SK-N-SH treated with all-trans-retinoic acid at 6 μM for 48 hours (cell line): ENCODE data around the gene CIPC.
A peak's percentile ranks its signal among the peaks of the same experiment; 100 is the strongest.

Experiments
- ATAC-seq: fragments of 200-7000 bp; cut with Tn5 transposase; 3 replicates; pipeline ENCODE4 v1.9.1; 2020; ENCODE audit warnings: mild to moderate bottlenecking, moderate library complexity
- ARNTL ChIP-seq: fragments of 450-650 bp; formaldehyde crosslinking; IDR thresholded peaks from 2 replicates; pipeline ENCODE4 v1.5.0; 2020; ENCODE audit warnings: low read depth, mild to moderate bottlenecking, moderate library complexity, borderline replicate concordance
- BACH2 ChIP-seq: fragments of 250-450 bp; sonication (Bioruptor Pico); IDR thresholded peaks from 2 replicates; pipeline ENCODE4 v1.9.0; 2021; ENCODE audit warnings: mild to moderate bottlenecking, borderline replicate concordance
- CSDC2 ChIP-seq: fragments of 250-450 bp; sonication (Bioruptor Pico); IDR thresholded peaks from 2 replicates; pipeline ENCODE4 v1.5.0; 2020; ENCODE audit warnings: mild to moderate bottlenecking, moderate library complexity
- ESRRG ChIP-seq: fragments of 250-450 bp; sonication (Bioruptor Pico); IDR thresholded peaks from 2 replicates; pipeline ENCODE4 v1.6.1; 2021; ENCODE audit warnings: mild to moderate bottlenecking
- OSR1 ChIP-seq: fragments of 250-450 bp; sonication (Bioruptor Pico); IDR thresholded peaks from 2 replicates; pipeline ENCODE4 v1.8.0; 2022; ENCODE audit warnings: moderate library complexity, mild to moderate bottlenecking, inconsistent platforms
- PATZ1 ChIP-seq: fragments of 250-450 bp; sonication (Bioruptor Pico); IDR thresholded peaks from 2 replicates; pipeline ENCODE4 v1.8.0; 2020; ENCODE audit warnings: mild to moderate bottlenecking, moderate library complexity, borderline replicate concordance
- POU6F1 ChIP-seq: fragments of 250-450 bp; sonication (Bioruptor Pico); IDR thresholded peaks from 2 replicates; pipeline ENCODE4 v1.8.0; 2021; ENCODE audit warnings: low read depth, mild to moderate bottlenecking, moderate library complexity, borderline replicate concordance
- PPARA ChIP-seq: fragments of 250-450 bp; sonication (Bioruptor Pico); IDR thresholded peaks from 2 replicates; pipeline ENCODE4 v1.5.0; 2020; ENCODE audit warnings: mild to moderate bottlenecking, borderline replicate concordance
- RARB ChIP-seq: fragments of 250-450 bp; sonication (Bioruptor Pico); IDR thresholded peaks from 2 replicates; pipeline ENCODE4 v1.8.0; 2021; ENCODE audit warnings: mild to moderate bottlenecking, moderate library complexity
- SNAI2 ChIP-seq: fragments of 250-450 bp; sonication (Bioruptor Pico); IDR thresholded peaks from 2 replicates; pipeline ENCODE4 v1.5.0; 2020; ENCODE audit warnings: mild to moderate bottlenecking, moderate library complexity
- TCF4 ChIP-seq: fragments of 250-450 bp; sonication (Bioruptor Pico); IDR thresholded peaks from 2 replicates; pipeline ENCODE4 v1.8.0; 2021; ENCODE audit warnings: mild to moderate bottlenecking, moderate library complexity, borderline replicate concordance
- TOX ChIP-seq: fragments of 250-450 bp; sonication (Bioruptor Pico); IDR thresholded peaks from 2 replicates; pipeline ENCODE4 v1.8.0; 2021; ENCODE audit warnings: mild to moderate bottlenecking, moderate library complexity, borderline replicate concordance
- ZC3H10 ChIP-seq: fragments of 250-450 bp; sonication (Bioruptor Pico); IDR thresholded peaks from 2 replicates; pipeline ENCODE4 v1.5.1; 2021; ENCODE audit warnings: mild to moderate bottlenecking, moderate library complexity
- ZFP3 ChIP-seq: fragments of 250-450 bp; sonication (Bioruptor Pico); IDR thresholded peaks from 2 replicates; pipeline ENCODE4 v1.5.0; 2020; ENCODE audit warnings: mild to moderate bottlenecking, moderate library complexity
- ZFP30 ChIP-seq: fragments of 450-650 bp; formaldehyde crosslinking; IDR thresholded peaks from 2 replicates; pipeline ENCODE4 v1.5.0; 2022; ENCODE audit warnings: mild to moderate bottlenecking, moderate library complexity
- ZNF565 ChIP-seq: fragments of 450-650 bp; formaldehyde crosslinking; conservative IDR thresholded peaks from 2 replicates; pipeline ENCODE4 v1.5.0; 2020; ENCODE audit warnings: low read depth, mild to moderate bottlenecking, moderate library complexity
- ZNF70 ChIP-seq: fragments of 450-650 bp; formaldehyde crosslinking; IDR thresholded peaks from 2 replicates; pipeline ENCODE4 v1.5.0; 2020; ENCODE audit warnings: mild to moderate bottlenecking, moderate library complexity
- ZNF8 ChIP-seq: fragments of 450-650 bp; formaldehyde crosslinking; IDR thresholded peaks from 2 replicates; pipeline ENCODE4 v1.5.0; 2020; ENCODE audit warnings: mild to moderate bottlenecking, moderate library complexity
- TF ChIP-seq, protein P1 (sequence below): fragments of 250-450 bp; sonication (Bioruptor Pico); IDR thresholded peaks from 2 replicates; pipeline ENCODE4 v1.5.0; 2020; ENCODE audit warnings: mild to moderate bottlenecking, moderate library complexity

Gene CIPC

DNA sequence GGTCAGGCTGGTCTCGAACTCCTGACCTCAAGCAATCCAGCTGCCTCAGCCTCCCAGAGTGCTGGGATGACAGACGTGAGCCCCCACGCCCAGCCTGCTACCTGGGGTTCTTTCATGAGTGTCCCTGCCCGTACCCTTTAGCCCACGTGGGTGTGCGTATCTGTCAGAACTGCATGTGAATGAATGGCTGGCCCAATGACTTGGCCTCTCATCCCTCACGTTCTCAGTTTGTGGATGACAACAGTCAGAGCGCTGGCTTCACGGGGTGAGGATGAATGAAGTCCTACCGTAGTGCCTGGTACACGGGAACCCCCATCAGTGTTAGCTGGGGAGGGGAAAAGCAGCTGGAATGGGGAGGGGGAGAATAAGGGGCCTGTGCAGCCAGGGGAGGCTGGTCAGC is 59.7 kb downstream of the CIPC start:
- no peak for TF ChIP-seq ZFP3
- no peak for TF ChIP-seq ARNTL
- no peak for TF ChIP-seq RARB (CRISPR knock-in tag)
- TF ChIP-seq SNAI2 (CRISPR knock-in tag): no peak
- TF ChIP-seq ESRRG (CRISPR knock-in tag): no peak
- no peak for TF ChIP-seq POU6F1
- no peak for TF ChIP-seq TCF4 (CRISPR knock-in tag)
- no peak for TF ChIP-seq ZC3H10
- no peak for TF ChIP-seq OSR1 (CRISPR knock-in tag)
- no peak for TF ChIP-seq ZFP30 (CRISPR knock-in tag)
- TF ChIP-seq PPARA (CRISPR knock-in tag): no peak
- TF ChIP-seq CSDC2: no peak
- TF ChIP-seq, protein P1, sequence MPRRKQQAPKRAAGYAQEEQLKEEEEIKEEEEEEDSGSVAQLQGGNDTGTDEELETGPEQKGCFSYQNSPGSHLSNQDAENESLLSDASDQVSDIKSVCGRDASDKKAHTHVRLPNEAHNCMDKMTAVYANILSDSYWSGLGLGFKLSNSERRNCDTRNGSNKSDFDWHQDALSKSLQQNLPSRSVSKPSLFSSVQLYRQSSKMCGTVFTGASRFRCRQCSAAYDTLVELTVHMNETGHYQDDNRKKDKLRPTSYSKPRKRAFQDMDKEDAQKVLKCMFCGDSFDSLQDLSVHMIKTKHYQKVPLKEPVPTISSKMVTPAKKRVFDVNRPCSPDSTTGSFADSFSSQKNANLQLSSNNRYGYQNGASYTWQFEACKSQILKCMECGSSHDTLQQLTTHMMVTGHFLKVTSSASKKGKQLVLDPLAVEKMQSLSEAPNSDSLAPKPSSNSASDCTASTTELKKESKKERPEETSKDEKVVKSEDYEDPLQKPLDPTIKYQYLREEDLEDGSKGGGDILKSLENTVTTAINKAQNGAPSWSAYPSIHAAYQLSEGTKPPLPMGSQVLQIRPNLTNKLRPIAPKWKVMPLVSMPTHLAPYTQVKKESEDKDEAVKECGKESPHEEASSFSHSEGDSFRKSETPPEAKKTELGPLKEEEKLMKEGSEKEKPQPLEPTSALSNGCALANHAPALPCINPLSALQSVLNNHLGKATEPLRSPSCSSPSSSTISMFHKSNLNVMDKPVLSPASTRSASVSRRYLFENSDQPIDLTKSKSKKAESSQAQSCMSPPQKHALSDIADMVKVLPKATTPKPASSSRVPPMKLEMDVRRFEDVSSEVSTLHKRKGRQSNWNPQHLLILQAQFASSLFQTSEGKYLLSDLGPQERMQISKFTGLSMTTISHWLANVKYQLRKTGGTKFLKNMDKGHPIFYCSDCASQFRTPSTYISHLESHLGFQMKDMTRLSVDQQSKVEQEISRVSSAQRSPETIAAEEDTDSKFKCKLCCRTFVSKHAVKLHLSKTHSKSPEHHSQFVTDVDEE: no peak
- ATAC-seq: no peak

- no peak for TF ChIP-seq ZNF8 (CRISPR knock-in tag)
- TF ChIP-seq OSR1 (CRISPR knock-in tag): no peak
- no peak for TF ChIP-seq TOX (CRISPR knock-in tag)
- peak; percentile 57; the same call in 1 of the 2 replicates for TF ChIP-seq BACH2 (CRISPR knock-in tag)
- TF ChIP-seq ZNF70 (CRISPR knock-in tag): peak; percentile 22; the same call in 1 of the 2 replicates
- TF ChIP-seq TCF4 (CRISPR knock-in tag): peak; percentile 42; the same call in 1 of the 2 replicates
- TF ChIP-seq ZNF565 (CRISPR knock-in tag): no peak
- no peak for TF ChIP-seq RARB (CRISPR knock-in tag)
- TF ChIP-seq ZFP3: no peak
- TF ChIP-seq POU6F1: no peak
- peak; percentile 98 for ATAC-seq
These were observed 60.3 kb downstream of the CIPC start for GRCh38 chr14:77158175-77158881.

DNA sequence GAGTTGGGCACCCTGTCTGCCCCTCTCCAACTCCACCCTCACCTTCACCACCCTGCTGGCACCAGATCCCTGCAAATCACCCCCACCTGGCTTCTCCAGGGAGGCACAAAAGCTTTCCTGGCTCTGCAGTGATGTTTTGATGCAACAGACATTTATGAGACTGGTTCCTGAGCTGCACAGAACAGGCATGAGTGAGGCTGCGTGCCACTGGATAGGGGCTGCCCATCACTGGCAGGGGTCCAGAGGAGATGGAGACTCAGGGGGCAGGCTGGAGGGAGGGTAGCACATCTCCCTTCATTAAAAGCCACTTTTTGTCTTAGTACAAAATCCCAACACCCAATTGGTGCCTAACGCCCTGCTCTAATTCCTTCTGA is 60.8 kb downstream of the CIPC start:
- no peak for ATAC-seq
- TF ChIP-seq PATZ1 (CRISPR knock-in tag) (no peak), ARNTL (no peak)

DNA sequence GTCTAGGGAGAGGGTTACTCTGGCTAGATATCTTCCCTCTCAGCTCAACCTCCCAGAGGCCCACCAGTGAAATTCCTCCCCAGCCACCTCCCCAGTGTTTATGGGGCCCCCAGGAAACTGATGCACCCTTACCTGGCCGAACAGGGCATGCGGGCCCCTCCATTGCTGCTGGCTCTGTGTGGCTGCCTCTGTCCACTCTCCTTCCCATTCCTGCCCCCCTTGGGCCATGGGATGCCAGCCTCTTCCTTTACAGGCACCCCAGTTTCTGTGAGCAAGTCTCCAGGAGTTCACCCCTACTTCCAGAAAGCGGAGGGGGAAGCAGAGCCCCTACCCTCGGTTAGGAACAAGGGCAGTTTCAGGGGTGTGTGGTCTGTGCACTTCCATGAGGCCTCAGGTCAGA is 63.0 kb downstream of the CIPC start:
- no peak for ATAC-seq
- TF ChIP-seq ZFP30 (CRISPR knock-in tag): no peak
- no peak for TF ChIP-seq BACH2 (CRISPR knock-in tag)
- TF ChIP-seq ESRRG (CRISPR knock-in tag): no peak
- no peak for TF ChIP-seq ZC3H10
